ENCODE data around the gene PTPRM. TPM values are rescaled to one million over a fixed set of nuclear protein-coding genes. Genes with fewer than 3 reads are reported as not detected.

PTPRM gene
- total RNA-seq, 4 donors from 2014 or later, result 206 to 337 (median 255) TPM

DNA sequence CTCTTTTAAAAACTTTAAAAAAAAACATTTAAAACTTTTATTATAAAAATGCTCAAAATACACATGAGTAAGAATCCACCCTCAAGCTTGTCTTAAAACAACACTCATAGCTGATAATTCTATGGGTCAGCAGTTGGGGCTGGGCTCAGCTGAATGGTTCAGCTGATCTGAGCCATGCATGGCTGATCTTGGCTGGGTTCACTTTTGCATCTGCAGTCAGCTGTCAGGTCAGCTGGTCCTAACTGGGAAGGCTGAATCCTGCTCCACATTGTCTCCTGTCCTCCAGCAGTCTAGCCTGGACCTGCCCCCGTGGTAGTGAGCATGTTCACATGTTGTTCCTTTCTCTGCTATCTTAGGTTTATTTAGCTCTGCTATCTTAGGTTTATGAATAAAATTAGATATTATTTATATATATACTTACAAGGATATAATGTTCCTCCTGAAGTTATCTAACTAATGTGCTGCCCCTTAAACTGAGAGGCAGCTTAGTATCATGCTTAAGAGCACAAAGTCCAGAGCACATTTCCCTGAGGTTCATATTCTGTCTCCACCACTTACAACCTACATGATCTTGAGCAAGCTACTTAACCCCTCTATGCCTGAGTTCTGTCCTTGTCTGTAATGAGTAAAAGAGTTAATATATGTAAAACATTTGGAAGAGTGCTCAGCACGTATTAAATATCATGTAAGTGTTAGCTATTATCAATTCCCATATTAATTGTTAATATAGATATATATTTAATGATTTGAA, 309.4 kb downstream of the PTPRM start:
- TF ChIP-seq, protein P1, sequence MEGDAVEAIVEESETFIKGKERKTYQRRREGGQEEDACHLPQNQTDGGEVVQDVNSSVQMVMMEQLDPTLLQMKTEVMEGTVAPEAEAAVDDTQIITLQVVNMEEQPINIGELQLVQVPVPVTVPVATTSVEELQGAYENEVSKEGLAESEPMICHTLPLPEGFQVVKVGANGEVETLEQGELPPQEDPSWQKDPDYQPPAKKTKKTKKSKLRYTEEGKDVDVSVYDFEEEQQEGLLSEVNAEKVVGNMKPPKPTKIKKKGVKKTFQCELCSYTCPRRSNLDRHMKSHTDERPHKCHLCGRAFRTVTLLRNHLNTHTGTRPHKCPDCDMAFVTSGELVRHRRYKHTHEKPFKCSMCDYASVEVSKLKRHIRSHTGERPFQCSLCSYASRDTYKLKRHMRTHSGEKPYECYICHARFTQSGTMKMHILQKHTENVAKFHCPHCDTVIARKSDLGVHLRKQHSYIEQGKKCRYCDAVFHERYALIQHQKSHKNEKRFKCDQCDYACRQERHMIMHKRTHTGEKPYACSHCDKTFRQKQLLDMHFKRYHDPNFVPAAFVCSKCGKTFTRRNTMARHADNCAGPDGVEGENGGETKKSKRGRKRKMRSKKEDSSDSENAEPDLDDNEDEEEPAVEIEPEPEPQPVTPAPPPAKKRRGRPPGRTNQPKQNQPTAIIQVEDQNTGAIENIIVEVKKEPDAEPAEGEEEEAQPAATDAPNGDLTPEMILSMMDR (IDR thresholded peaks at IDR 0.05; ENCODE audit: low read depth), result no peak

DNA sequence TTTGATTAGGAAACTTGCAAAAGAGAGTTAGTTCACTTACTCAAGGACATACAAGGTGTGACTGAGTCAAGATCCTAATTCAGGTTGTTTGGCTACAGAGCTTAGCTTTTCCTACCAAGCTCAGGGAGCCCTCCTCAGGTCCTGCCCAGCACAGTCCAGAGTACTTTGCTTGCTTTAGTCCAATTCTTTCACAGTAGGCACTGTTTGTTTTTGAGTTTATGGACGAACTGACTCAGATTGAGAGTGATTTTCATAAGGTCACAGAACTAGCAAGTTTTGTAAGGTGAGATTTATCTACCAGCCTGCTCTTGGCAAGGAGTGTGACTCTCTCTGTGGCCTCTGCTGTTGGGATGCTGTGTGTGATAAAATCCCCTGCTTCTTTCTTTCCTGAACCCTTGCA, 310.5 kb downstream of the PTPRM start:
- TF ChIP-seq, protein P1 (IDR thresholded peaks at IDR 0.05; ENCODE audit: low read depth), result no peak

DNA sequence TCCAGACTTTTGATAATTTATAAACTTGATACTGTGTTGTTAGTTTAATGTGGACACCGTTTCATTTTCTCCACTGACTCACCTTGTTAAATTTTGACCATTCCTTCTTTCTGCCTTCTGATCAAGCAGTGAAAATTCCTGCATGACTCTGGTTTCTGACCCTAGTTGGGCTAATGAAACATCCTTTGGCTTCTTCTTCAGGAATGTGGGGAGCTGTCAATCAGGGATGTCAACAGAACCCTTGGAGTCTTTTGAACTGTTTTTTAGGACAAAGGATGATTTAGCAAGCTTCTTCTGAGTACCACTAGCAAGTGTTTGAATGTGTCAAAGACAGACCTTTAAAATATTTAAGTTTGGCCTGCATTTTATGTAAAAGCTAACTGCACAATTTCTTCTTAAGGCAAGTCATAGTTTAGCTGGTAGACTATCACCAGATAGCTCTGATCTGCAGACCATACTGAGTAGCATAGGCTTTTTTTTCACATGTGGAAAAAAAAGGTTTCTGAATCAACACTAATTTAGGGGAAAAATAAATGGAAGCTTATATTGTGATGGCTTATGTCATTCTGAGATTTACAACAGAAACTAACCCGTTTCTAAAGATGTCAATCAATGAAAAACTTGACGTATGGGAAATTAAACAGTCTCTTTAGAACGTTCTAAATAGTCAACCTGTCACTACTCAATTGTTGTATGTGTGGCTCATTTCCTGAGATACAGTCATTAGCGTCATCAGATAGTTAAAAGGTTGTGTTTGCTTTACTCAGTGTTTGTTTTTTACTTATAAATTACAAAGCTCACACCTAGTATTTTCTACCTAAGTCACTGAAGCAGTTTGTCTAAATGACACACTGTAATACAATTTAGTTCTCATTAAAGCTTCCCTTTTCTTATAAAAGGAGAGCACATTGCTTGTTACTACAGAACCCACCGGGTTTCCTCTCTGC, 311.4 kb downstream of the PTPRM start:
- TF ChIP-seq, protein P1 (IDR thresholded peaks at IDR 0.05; ENCODE audit: low read depth), result no peak

DNA sequence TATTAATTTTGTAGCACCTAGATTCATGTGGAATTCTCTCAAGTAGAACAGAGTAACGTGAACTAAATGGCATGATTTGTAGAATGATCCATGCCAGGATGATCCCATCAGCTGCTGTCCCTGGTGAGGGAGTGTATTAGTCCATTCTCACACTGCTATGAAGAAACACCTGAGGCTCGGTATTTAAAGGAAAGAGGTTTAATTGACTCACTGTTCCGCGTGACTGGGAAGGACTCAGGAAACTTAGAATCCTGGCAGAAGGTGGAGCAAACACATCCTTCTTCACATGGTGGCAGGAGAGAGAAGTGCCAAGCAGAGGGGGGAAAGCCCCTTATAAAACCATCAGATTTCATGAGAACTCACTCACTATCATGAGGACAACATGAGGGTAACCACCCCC, 312.6 kb downstream of the PTPRM start:
- TF ChIP-seq, protein P1 (IDR thresholded peaks at IDR 0.05; ENCODE audit: low read depth), result no peak

DNA sequence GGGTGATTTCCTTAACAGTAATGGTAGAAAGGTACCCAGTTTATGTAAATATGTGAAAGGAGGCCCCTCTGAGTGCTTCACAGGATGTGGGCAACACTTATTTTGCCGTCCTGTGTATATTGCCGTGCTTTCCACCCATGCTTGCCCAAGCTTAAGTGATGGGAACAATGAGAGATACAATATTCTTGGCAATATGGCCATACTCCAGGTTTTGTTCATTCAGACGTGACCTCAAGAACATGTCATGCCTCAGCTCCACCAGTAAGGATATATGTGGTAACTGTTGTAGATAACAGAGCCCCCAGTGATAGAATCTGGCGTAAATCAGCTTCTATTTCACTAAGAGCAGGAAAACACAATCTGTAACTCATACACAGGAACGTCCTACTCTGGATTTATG, 318.7 kb downstream of the PTPRM start:
- TF ChIP-seq, protein P1 (IDR thresholded peaks at IDR 0.05; ENCODE audit: low read depth), result no peak

DNA sequence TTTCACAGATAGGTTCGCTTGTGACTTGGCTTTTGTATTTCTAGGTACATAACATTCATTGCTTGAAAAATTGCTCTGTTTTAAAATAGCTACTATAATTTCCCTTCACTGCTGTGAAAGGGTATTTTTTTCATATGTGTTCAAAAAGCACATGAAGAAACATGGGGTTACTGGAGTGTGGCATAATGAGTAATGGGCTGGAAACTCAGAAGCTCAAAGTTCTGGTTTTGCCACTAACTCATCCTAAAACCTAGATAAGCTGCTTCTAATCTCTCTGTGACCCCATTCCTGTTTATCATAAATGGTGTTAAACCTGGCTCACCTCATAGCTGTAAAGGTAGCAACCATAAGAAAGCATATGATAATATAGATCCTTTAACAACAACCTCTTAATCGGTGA, 319.3 kb downstream of the PTPRM start:
- TF ChIP-seq, protein P1 (IDR thresholded peaks at IDR 0.05; ENCODE audit: low read depth), result no peak

DNA sequence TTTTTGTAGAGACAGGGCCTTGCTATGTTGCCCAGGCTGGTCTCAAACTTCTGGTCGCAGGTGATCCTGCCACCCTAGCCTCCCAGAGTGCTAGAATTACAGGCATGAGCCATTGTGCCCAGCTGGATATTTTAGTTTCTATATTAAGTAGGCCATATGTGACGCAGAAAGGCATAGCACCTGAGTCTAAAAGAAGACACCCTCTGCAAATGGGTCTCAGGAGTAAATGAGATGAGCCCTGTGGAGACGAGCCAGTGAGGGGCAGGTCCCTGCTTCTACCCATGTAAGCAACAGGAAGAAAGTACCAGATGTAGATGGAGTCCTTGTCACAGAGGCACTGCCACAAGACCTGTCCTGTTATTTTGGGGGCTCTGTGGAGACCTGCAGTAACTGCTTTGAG, 322.4 kb downstream of the PTPRM start:
- TF ChIP-seq, protein P1 (IDR thresholded peaks at IDR 0.05; ENCODE audit: low read depth), result no peak

All from subcutaneous adipose tissue (tissue), 4 donors.